IMR-90 (cell line): Measurements from ENCODE around the gene SNX1.

ENCODE experiments used
- BHLHE40 ChIP-seq: fragments of 150-350 bp; IDR thresholded peaks from 2 replicates; pipeline ENCODE4 v1.6.1; 2016; ENCODE audit warnings: mild to moderate bottlenecking, low read depth, low read length
- CEBPB ChIP-seq: IDR thresholded peaks from 2 replicates; pipeline ENCODE4 v1.6.1; 2012; ENCODE audit warnings: low read depth, low read length, improper control_type of control experiment
- CHD1 ChIP-seq: IDR thresholded peaks from 2 replicates; pipeline ENCODE4 v1.6.1; 2012; ENCODE audit warnings: low read depth, low read length, improper control_type of control experiment
- CTCF ChIP-seq: conservative IDR thresholded peaks from 2 replicates; pipeline ENCODE4 v1.5.1; 2012; ENCODE audit warnings: mild to moderate bottlenecking, low read depth, low read length, improper control_type of control experiment
- ELK1 ChIP-seq: fragments of 150-350 bp; IDR thresholded peaks from 2 replicates; pipeline ENCODE4 v1.6.1; 2016; ENCODE audit warnings: low read depth, mild to moderate bottlenecking, low read length, moderate library complexity, borderline replicate concordance
- FOS ChIP-seq: fragments of 150-350 bp; IDR thresholded peaks from 2 replicates; pipeline ENCODE4 v1.6.1; 2016; ENCODE audit warnings: low read depth, low read length
- MAFK ChIP-seq: IDR thresholded peaks from 2 replicates; pipeline ENCODE4 v1.6.1; 2012; ENCODE audit warnings: low read depth, low read length, improper control_type of control experiment
- MXI1 ChIP-seq: IDR thresholded peaks from 2 replicates; pipeline ENCODE4 v1.6.1; 2012; ENCODE audit warnings: low read depth, mild to moderate bottlenecking, low read length, moderate library complexity, borderline replicate concordance
- NFE2L2 ChIP-seq: fragments of 150-350 bp; IDR thresholded peaks from 2 replicates; pipeline ENCODE4 v1.6.1; 2016; ENCODE audit warnings: low read depth, mild to moderate bottlenecking, low read length
- POLR2A ChIP-seq: IDR thresholded peaks from 2 replicates; pipeline ENCODE4 v1.6.1; 2012; ENCODE audit warnings: mild to moderate bottlenecking, low read depth, low read length
- RAD21 ChIP-seq: IDR thresholded peaks from 2 replicates; pipeline ENCODE4 v1.6.1; 2012; ENCODE audit warnings: low read length, improper control_type of control experiment
- RCOR1 ChIP-seq: IDR thresholded peaks from 2 replicates; pipeline ENCODE4 v1.6.1; 2012; ENCODE audit warnings: mild to moderate bottlenecking, low read length, improper control_type of control experiment; ENCODE audit not compliant: insufficient replicate concordance
- SMC3 ChIP-seq: fragments of 150-350 bp; IDR thresholded peaks from 2 replicates; pipeline ENCODE4 v1.6.1; 2016; ENCODE audit warnings: low read depth, mild to moderate bottlenecking, antibody characterized with exemption, low read length, moderate library complexity
- USF2 ChIP-seq: fragments of 150-350 bp; IDR thresholded peaks from 2 replicates; pipeline ENCODE4 v1.6.1; 2017; ENCODE audit warnings: mild to moderate bottlenecking, antibody characterized with exemption, low read length, low read depth

- TF ChIP-seq ELK1 (no peak), CTCF (no peak), CEBPB (no peak), RAD21 (no peak), CHD1 (no peak), MXI1 (no peak), MAFK (no peak), FOS (no peak), SMC3 (no peak), POLR2A (no peak), USF2 (no peak), RCOR1 (no peak), NFE2L2 (no peak), BHLHE40 (no peak)
These were observed 60.2 kb downstream of the SNX1 start for GRCh38 chr15:64155802-64156651.
